Activated T-cell treated with anti-CD3 and anti-CD28 coated beads for 4 hours (primary cell): Measurements from ENCODE around the gene ANP32E.
A peak's percentile ranks its signal among the peaks of the same experiment; 100 is the strongest.
"Not testable (repeated sequence)": the region's sequence is repeated elsewhere in the genome, so short reads cannot be mapped to it uniquely, and the experiment has no call there.

Source experiments
- DNase-seq: peaks from one replicate; pipeline ENCODE4 v3.0.0-alpha.2; 2020

ANP32E gene

DNA sequence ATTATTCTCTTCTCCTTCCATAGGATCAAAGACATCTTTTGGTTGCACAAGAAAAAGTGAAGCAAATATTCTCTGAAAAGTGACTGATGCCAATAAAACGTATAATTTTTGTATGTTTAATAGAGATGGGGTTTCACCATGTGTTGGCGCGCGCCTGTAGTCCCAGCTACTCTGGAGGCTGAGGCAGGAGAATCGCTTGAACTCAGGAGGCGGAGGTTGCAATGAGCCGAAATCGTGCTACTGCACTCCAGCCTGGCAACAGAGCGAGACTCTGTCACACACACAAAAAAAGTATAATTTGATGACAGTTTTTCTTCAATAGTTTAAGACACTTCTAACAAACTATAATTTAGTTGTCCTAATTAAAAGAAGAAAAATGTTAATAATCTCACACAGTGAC is 23.8 kb downstream of the ANP32E start:
- DNase-seq = no peak

DNA sequence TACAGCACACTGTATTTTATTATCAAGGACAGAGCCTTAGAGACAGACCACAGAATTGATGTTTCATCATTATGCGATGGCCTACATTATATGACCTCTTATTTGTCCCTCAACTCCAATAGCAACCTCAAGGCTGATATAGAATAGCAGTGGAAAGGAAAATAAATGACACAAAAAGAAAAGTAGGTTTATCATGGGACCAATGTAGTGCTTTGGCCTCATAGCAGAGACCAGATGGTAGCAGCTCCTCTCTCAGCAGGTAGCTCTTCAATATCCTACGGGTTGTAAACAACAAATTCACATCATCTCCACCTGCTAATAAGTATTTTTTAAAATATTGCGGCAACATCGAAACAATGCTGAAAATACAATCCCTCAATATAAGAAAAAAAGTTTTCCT is 25.2 kb downstream of the ANP32E start:
- no peak for DNase-seq

DNA sequence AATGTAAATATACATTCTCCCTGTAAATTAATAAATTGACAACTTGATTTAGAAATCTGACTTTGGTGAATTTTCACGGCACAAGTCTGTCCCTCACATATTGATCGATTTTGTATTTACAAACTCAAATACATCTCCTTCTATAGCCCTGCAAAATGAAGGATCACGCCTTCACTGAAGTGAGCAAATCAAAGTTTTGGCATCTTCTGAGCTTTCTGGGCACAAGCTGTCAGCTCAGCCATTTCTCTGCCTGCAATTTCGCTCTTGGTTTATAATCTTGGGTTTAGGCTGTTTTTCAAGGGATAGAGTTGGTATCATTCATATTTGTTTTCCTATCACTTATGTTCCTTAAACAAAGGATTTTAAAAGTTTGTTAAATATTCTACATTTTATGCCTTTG is 25.8 kb downstream of the ANP32E start:
- no peak for DNase-seq

DNA sequence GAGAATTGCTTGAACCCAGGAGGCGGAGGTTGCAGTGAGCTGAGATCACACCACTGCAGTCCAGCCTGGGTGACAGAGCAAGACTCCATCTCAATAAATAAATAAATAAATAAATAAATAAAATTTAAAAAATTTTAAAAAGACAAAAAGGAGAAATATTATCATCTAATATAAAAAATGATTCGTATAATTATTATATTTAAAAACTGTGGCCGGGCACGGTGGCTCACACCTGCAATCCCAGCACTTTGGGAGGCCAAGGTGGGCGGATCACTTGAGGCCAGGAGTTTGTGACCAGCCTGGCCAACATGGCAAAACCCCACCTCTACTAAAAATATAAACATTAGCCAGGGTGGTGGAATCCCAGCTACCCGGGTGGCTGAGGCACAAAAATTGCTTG is 27.5 kb downstream of the ANP32E start:
- not testable (repeated sequence) for DNase-seq

DNA sequence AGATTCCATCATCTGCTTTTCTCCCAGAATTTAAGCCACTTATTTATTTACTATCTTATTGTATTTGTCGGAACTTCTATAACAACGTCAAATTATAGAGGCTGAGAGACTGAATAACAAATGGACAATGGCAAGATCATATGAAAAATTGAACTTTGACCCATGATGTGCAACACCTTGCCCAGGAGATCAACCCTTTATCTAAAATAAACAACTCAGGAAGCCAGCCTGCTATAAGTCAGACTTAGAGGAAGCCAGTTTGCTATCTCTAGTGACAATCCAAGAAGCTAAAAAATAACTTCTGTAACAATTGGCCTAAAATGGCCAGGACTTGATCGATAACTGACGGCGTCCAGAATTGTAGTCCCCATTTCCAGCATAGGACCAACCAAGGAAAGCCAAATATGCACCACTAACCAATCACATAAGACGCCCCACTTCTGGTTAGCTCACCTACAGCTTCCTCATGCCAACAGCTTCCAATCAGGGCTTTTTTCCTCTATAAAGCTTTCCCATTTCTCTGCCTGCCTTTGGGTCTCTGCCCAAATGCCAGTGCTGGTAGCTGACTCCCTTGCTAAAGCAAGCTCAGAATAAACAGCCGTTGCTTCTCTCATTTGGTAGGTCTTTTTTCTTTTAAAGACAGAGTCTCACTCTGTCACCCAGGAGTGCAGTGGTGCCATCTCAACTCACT is 28.5 kb downstream of the ANP32E start:
- DNase-seq = no peak

DNA sequence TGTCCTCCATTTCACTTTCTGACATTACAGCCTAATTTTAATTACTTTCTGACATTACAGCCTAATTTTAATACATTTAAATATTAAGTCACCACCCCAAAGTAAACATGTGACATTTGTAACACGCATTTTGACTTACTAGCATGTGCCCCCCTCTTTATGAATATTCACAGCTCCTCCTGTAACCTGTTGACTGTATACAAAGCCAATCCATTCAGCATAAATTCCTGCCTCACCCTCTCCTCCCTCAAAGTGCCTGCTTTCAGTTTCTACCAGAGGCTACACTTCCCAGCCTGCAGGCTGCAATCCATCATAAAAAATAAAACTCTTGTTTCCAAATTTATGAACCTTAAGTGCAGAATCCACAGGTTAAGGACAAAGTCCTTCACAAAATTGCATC is 39.5 kb downstream of the ANP32E start:
- no peak for DNase-seq

DNA sequence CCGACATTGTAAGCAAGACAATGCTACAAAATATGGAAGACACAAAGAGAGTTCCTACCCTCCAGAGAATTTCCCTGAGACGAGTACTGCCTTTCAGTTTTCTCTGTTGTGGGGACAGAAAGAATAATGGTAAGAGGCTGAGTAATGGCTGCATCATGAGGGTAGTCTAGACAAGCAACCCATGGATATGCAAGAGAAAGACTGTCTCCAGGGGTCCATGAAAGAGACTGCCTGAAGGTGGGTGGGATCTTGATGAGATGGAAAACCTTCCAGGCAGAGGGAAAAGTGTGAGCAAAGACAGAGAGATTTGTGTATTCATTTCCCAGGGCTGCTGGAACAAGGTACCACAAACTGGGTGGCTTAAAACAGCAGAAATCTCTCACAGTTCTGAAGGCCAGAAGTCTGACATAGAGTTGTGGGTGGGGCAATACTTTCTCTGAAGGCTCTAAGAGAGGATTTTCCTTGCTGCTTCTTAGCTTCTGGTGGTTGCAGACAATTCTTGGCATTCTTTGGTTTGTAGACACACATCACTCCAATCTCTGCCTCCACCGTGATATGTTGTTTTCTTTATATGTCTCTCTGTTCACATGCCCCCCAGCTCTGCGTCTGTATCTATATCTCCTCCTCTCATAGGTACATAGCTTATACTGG is 41.4 kb downstream of the ANP32E start:
- no peak for DNase-seq

DNA sequence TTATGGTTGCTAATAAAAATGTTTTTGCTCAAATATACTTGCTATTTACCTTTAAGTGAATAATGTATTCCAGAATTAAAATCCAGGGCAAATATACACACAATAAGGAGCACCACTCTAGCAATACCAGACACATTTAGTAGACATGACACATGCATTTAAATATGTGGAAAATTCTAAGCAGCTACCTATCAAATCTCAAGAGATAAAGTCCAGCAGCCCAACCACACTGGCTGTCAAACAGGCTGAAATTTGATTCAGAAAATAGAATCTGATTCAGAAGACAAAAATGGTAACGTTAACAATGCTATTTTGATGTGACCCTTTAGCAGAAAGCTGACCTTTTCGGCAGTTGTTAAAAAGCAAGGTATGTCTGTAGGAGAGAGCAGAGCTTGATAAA is 43.9 kb downstream of the ANP32E start:
- DNase-seq = no peak

DNA sequence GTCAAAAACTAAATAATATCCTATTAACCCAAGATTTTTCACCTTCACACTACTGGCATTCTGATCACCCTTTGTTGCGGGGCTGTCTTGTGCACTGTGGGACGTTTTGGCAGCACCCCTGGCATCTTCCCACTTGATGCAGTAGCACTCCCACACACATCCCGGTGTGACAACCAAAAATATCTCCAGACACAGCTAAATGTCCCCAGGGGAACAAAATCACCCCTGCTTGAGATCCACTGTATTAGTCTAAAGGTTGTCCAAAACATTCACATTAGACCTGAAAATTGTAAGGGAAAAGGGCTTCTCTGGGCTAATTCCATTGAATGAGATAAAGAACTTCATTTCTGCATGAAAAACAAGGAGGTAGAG is 48.4 kb downstream of the ANP32E start:
- DNase-seq = no peak

DNA sequence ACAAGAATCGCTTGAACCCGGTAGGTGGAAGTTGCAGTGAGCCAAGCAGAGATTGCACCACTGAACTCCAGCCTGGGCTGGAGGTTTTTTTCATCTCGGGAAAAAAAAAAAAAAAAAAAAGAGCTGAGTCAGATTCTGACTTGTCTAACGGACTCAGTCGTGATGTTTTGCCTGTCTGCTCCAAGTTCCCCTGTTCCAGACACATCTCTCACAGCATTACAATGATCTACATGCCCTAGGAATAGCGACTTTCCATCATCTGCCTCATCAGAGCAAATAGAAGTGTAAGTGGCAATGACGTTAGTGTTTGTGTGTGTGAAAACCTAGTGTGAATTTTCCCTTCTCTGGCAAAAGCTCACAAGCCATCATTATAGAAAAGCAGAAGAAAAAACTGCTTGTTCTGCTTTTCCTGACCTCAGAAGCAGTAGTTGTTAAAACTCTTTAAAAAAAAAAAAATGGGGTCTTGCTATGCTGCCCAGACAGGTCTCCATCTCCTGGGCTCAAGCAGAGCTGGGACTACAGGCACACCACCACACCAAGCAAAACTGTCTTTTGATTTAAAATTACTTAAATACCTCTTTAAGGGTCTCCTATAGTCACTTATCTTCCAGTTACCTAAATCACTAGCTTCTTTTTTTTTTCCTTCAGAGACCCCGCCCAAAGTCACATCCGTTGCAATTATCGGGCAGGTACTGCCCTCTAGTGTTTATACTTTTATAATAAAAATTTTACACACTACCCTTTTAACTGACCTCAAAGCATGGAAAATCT is 48.9 kb downstream of the ANP32E start:
- DNase-seq = no peak

DNA sequence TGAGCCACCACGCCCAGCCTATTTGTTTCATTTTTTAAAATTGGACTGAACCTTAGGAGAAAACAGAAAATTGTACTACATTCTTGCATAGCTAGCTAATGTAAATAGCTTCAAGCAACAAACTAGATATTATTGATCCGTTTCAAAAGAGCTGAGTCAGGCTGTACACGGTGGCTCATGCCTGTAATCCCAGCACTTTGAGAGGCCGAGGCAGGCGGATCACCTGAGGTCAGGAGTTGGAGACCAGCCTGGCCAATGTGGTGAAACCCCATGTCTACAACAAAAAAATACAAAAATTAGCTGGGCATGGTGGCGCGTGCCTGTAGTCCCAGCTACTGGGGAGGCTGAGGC is 49.5 kb downstream of the ANP32E start:
- DNase-seq = not testable (repeated sequence)

DNA sequence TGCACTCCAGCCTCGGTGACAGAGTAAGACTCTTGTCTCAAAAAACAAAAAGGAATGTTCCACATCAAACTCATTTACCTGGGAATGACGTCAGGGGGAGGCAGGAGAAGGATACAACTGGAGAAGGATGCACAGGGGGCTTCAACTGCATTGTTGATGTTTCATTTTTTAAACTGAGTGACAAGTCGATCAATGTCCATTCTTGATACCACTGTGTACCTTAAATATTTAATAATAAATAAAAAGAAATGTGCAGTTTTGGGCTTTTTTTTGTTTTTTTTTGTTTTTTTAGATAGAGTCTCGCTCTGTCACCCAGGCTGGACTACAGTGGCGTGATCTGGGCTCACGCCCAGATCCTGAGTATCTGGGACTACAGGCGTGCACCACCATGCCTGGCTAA is 50.4 kb downstream of the ANP32E start:
- DNase-seq = no peak

DNA sequence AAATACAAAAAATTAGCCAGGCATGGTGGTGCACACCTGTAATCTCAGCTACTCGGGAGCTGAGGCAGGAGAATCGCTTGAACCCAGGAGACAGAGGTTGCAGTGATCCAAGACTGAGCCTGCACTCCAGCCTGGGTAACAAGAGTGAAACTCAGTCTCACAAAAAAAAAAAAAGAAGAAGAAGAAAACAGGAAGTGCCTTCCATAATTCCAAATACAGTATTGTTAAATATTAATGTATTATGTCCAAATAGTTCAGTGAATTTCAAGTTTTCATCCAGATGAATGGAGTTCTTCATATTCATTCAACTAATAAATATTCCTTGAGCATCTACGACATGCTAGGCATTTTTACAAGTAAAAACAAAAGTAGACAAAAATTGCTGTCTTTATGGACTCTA is 52.9 kb downstream of the ANP32E start:
- no peak for DNase-seq

DNA sequence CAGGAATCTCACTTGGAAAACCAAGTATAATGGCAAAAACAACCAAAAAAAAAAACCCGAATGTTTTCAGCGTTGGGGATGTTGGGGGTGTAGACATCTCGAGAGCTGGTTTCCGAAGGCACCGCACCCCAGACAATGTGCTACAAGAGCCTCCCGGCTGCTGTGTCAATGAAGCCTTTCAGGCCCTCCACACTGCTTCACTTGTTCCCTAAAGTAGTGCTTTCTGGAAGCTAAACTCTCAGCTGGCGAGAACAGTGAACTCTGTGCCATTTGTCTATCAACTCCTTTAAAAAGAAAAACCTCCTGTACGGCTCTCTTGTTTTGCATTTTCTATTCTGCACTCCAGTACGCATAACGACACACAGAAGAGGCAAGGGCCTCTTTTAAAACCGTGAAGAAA is 53.7 kb downstream of the ANP32E start:
- DNase-seq = no peak

DNA sequence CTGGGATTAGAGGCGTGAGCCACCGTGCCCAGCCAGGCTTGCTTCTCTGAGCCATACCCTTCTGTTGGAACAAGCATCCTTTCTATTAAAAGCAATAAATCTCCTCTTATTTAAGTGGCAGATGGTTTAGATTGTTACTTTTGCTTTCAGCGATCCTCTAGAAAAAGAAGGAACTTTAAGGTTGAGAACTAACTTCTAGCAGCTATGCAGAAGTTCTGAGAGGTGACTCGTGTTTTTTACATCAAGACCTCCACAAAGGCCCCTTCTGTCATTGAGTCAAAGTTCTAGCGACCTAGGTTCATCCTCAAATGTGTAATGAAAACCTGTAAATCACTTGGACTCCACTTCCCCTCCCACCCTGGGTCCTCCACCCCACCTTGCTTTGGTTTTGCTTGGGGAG is 55.4 kb downstream of the ANP32E start:
- no peak for DNase-seq

DNA sequence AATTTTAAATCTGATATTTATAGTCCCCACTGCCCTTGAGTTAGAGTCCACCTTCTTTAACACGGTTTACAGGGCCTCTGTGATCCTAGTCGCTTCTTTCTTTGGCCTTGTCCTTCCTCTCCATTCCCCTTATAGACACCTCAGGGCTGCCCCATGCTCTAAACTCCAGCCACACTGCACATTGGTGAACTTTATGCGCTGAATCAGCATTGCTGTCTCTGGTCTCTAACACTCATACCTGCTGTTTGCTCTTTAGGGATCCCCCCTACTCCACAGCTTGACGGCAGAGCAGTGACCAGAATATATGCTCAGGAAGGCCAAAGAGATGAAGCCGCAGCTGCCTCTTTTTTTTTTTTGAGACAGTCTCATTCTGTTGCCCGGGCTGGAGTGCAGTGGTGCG is 56.0 kb downstream of the ANP32E start:
- no peak for DNase-seq

DNA sequence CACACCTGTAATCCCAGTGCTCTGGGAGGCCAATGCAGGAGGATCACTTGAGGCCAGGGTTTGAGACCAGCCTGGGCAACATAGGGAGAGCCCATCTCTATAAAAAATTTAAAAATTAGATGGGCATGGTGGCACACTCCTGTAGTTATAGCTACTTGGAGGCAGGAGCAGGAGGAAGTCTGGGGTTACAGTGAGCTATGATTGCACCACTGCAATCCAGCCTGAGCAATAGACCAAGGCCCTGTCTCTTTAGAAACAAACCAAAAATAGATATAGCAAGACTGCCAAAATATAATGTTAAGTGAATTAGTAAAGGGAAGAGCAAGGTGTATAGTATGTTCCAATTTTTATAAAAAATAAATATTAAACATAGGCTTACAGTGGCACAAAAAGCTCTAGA is 57.4 kb downstream of the ANP32E start:
- DNase-seq = no peak

DNA sequence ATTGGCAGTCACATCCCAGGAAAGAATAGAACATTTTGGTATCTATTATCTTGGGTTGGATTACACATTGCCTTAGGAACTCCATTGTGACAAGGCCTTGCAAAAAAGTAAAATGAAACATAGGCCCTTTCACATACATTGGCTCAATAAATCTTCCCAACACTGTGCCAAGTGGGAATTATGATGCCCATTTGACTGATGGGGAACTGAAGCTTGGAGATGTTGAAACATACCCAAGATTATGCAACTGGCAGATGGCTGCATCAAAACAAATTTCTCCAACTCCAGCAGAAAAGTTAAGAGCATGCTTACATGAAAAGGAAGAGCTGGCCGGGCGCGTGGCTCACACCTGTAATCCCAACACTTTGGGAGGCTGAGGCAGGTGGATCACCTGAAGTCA is 59.3 kb downstream of the ANP32E start:
- DNase-seq = no peak

DNA sequence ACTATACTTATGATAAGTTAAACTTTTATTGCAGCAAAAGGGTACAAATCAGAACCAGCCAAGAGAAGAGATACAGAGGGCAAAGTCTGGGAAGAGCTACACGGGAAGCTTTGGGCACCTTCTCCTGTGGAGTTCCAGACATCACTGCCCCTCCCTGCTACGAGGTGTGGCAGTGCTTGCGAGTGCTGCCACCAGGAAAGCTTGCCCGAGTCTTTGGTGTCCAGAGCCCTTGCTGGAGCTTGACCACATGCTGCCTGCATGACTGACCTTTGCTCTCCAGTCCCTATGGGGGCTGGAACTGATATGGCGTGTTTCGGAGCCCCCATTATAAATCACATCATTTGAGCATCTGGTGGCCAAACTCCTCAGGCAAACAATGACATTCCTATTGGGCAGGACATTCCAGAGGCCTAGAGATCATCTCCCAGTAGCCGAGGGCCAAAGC is 62.7 kb downstream of the ANP32E start:
- DNase-seq = no peak

DNA sequence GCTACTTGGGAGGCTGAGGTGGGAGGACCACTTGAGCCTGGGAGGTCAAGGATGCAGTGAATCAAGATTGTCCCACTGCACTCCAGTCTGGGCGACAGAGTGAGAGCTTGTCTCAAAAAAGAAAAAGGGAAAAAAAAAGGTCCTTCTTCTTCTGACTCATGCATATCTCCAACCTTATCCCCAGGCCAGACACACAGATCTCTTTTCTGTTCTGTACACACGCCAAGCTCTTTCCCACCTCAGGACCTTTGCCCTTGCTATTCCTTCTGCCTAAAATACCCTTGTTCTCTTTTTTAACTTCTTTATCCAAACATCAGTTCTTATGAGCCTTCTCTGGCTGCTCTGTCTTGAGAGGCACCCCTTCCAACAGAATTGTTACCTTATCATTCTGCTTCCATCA is 64.1 kb downstream of the ANP32E start:
- no peak for DNase-seq

DNA sequence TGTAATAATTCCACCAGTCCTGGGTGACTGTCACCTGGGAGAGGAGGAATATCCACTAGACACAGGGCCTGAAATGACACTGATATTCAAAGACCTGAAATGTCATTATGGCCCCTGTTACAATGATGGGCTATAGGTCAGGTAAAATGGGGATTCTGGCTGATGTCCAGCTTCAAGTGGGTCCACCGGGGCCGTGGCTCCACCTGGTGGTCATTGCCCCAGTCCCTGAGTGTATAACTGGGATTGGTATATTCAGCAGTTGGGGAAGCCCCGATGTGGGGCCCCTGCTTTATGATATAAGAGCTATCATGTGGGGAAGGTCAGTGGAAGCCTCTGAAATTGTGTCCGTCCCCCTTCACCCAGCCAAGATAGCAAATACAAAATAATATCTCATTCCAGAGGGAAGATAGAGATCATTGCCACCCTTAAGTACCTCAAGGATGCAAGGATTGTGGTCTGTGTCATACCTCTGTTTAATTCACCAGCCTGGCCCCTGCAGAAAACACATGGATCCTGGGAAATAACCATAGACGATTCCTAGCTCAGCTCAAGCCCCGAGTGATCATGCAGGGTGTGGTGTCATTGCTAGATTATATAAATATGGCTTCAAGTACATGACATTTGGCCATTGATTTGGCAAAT is 66.8 kb downstream of the ANP32E start:
- DNase-seq = peak; percentile 36
